CD4-positive, alpha-beta T cell treated with Interleukin-21 for 1 hour (primary cell): ENCODE measurements around the gene ATG9A.

Experiments
- DNase-seq: peaks from one replicate; pipeline ENCODE4 v3.0.0-alpha.2; 2020

Gene ATG9A

DNA sequence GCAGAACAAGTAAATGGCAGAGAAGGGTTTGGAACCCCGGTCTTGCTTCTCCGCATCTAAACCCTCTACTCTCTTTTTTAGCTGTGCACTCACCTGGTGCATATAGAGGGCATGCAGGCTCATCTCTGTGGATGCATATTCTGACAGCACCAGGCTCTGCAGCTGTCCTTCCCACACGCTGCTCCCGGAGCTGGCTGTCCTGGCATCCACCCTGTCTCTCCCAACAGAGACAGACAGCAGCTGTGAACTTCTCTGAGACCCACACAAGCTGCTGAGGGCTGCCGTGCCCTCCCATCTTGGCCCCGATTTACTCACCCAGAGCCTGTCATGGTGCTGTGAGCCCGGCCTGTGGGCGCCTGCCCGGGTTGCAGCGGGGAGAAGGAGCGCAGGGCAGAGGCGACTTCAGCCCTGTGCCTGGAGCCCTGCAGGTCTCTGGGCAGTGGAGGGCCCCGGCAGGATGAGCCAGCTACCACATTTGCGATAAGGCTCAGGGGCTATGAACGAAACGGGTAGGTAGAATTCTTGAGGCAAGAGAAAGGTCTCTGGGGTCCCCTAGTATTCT lies 7.4 kb downstream of the ATG9A start:
- DNase-seq = no peak

DNA sequence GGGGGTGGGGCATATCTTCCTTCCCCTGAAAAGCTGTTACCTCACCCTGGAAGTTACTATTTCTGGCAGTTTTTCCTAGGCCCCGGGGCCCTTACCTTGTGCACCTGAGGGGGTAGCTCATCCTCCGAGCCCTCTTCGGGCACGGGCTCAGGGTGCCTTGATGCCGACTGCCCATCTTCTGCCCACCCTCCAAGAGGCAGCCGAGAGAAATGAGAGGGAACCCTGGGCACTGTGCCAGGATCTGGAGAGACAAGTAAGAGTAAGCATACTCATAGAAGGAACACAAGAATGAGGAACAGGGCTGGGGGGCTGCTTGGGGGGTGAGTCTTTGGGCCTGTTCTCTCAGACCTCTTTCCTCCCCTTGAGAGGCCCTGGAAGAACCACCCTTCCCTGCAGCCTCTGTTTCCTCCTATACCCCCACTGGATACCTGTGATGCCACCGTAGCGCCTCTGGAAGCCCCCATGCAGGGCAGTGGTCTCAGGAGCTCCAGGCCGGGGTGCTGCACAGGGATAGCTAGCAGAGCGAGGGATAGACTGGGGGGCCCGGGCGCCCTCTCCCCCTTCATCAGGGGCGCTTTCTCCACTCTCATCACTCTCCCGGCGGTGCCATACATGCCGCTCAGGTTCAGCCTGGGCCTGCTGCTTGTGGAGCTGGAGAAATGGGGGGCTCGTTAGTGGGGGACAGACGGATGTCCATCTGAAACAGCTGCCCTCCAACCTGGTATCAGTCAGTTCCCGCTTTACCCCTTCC lies 8.6 kb downstream of the ATG9A start:
- DNase-seq = no peak

DNA sequence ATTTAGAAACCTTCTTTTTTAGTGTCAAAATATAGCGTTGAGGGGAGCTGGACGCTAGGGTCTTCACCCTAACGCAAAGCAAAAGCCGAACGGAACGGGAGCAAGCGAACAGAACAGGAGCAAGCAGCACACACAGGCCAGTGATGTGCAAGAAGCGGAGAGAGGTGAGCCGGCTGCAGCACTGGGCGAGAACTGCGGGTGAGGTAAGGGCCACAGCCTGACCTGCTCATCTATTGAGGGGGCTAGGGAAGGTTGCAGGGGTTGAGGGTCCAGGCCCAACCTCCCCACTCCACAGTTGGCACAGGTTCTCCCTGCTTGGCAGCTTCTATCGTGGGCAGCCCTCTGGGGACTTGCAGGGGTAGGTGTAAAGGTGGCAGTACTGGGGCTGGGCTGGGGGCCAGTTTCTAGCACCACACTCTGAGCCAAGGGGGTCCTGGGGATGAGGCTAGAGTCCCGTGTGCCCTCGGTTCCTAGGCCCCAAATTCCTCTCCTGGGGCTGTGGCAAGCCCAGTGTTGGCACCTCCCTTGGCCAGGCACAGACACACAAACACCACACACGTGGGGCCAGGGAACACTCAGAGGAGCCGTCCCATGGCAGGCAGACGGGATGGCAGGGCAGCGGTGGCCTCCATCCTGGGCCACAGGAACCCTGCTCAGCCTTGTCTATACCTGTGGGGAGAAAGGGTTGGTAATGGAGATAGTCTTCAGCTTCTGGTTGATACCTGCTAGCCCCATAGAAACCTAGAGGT lies 9.5 kb downstream of the ATG9A start:
- DNase-seq = no peak

DNA sequence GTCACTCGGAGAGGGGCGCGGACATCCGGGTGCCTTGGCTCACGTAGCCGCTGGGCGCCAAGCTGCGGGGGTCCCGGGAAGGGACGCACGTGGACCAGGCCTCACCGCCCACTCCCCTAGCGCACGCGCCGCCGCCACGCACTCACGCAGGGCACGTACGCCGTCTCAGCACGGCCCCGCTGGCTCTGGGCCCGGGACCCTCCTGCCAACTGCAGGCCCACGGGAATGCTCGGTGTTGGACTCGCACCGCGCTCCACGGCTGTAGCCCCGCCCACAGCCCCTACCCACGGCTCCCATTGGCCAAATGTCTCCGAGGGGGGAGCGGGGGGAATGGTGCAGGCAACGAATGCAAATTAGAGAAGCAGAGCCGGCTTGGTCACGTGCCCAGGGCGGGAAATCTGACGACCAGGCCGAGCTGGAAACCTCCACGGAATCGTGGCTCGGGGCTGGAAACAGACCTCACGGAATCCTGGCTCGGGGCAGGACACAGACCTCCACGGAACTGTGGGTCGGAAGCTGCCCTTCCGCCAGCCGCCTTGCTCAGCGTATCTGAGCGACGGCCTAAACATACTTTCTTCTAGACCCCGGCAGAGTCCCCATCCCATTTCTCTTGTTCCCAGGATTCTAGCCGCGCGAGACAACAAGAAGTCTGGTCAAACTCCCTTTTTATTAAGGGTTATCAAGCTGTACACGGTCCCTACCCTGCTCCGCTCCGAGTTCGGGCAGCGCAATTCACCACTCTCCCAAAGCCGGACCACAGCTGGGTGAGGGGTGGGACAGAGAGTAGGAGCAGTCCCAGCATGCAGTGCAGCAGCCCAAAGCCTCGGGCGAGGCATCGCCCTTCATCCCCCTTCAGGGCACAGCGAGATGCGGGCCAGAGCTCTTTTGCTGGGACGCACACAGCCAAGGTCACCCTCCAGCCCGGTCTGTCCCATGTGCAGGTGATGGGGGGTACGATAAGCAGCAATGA lies 10.4 kb downstream of the ATG9A start, which contains the start of gene ABCB6:
Gene ABCB6 (minus strand): TSS at position 227 of the 970 bp plus-strand sequence. CDS start 285 bp downstream, outside the sequence.
- peak; percentile 90 for DNase-seq

DNA sequence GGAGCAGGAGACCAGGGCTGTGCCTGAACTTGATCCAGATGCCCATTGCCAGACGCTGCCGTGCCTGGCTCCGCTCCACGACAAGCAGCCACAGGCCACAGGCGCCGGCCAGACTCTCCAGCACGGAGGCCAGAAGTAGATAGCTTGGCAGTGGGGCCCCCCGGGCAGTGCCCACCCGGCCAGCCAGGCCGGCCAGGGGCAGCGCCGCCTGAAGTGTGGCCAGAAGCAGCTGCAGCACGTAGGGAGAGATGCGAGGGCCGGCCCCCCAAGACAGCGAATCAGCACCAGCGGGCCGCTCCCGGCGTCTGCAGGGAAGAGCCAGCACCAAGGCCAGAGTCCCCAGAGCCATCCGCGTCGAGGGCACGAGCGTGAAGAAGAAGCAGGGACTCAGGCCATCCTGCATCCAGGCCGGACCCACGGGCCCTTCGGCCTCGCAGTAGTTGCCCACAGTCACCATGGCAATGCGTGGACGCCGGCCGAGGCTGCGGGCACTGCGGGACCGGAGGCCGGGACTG lies 11.2 kb downstream of the ATG9A start:
- peak; percentile 19 for DNase-seq

DNA sequence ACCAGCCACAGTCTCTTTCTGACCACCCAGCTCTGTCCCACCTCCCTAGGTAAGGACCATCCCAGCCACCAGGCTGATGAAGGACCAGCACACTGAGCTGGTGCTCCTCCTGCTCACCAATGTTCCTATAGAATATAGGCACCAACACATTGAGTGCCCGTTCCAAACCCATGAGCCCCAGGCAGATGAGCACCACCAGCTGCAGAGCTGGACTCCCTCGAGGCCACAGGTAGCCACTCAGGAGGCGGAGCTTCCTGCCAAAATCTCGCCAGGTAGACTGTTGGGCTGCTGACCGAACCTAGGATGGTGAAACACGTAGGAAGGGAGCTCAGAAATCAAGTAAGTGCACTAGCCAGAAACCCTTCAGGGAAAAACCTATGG lies 12.9 kb downstream of the ATG9A start:
- no peak for DNase-seq

DNA sequence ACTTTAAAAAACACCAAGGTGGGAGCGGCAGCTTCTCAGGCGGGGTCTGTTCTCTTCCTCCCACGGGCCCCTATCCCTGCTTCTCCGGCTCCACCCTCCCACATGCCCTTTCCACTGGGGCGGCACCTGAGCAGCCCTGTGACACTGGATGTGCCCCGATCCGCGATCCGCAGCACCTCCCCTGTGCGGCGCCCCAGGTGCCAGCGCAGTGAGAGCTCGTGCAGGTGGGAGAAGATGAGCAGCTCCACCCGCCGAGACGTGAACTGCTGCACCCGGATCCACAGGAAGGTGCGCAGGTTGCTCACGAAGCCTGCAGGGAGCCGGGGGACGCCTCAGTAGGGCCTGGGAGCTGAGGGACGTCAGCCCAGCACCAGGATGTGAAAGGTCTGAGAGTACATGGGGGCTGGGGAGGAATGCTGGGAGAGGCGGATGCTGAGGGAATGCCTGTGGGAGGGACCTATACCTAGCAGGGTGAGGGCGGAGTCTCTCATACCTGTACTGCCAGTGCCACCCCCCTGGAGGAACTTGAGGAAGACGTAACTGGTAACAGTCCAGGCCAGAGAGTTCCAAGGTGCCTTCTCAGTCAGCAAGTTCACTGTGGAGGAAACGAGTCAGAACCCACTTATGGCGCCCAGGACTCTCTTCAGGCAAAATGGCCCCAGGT lies 13.4 kb downstream of the ATG9A start:
- no peak for DNase-seq

DNA sequence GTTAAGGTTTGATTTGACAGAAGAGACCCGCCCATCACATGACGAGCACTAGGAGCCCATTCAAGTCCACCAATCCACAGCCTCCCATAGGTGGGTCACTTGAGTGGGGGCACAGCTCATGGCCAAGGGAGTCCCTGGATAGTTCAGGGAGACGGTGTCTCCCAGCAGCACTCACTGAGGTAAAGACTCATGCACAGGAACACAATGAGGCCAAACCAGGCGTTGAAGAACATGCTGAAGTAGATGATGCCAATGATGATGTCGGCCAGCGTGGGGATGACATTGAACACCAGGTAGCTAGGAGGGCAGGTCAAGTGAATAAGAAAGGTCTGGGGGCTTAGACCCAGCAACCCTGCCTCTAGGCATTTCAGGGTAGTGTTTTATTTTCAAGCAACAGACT lies 14.7 kb downstream of the ATG9A start:
- DNase-seq = no peak

DNA sequence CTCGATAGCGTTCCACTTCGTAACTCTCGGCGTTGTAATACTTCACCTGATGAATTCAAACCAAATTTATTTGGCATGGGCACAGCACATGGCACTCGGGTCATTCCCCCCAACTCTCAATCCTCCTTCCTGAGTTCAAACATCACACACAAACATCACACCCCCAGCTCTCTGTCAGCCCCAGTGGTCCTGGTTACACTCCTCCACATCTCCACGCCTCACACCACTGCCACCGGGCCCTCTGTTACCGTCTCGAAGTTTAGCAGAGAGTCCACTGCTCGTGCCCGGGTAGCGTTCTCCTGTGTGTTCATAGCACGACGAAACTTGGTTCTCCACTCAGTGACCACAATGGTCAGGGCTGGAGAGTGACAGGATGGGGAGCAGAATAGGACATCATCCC lies 15.3 kb downstream of the ATG9A start:
- no peak for DNase-seq

DNA sequence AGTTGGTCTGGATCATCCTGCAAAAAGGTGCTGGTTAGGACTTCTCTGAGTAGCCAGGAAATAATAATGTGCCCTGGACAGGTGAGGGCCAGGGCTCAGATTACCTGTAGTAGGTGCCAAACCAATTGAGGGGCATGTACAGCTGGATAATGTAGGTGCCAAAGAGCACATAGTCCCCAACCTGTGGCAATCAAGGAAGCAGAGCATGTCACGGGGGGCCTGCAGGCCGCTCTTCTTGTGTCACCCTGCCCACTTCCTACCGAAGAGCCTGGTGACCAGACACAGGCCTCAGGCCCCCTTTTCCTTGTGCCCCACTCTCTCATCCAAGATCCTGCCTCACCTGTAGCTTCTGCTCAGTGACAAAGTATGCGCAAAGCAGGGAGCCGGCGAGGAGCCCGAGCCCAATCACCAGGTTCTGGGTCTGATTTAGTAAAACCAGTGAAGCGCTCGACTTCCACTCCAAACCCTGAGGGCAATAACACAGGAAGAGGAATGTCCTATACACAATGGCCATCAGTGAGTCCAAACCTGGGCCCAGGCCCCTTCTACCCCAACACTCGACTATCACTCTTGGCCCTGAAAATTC lies 15.9 kb downstream of the ATG9A start:
- DNase-seq = no peak

DNA sequence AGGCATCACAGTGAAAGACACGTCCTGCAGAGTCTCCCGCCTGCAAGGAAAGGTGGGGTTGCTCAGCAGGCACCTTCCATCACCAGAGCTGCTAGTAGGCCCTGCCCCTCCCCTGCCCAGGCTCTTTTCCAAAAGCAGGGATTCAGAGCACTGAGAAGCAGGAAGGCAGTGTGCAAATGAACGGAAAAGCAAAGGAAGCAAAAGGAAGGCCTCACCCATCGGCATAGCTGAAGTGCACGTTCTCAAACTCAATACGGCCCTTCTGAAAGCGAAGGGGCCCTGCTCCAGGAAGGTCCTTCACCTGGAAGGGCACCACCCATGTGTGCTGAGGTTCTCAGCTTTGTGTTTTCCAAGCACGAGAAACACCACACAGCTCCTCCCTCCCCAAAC lies 16.4 kb downstream of the ATG9A start:
- DNase-seq = no peak

DNA sequence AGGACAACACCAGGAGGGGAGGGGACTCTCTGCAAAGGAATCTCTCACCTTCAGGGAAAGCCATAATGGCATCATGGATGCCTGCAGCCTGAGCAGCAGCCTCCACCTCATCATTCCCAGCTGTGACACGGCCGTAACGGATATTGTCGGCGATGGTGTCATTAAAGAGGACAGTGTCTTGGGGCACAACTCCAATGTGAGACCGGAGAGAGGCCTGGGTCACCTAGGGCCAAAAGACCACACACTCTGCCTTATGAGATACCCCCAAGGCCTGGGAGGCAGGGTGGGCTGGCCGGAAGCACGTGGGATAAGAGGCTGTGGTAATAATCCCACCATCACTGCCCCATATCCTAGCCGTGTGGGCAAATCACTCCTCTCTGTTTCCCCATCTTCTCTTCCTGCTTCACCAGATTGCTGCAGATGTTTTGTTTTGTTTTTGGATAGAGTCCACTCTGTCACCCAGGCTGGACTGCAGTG lies 18.5 kb downstream of the ATG9A start:
- DNase-seq = no peak

DNA sequence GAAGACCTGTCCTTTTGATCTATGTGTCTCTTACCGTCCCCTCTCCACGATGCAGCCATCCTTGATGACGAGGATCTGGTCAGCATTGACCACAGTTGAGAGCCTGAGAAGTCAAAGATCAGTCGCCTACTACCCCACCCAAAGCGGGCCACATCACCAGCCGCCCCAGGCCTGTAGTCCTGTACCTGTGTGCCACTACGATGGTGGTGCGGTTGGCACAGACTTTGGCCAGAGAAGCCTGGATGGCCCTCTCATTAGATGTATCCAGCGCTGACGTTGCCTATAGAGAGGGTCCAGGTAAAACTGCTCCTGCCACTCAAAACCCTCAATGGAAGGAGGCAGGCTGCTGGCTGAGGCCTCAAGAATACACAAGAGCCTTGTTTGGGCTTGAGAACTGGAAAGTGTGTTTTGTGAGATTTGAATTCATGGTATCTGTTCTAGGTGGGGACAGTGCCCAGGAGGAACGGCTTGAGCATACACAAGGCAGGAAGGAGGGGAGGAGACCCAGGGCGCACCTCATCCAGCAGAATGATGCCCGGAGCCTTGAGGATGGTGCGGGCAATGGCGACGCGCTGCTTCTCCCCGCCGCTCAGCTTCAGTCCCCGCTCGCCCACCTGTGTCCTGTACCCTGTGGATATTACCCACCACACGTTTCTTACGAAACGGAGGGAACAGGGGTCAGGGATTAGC lies 19.1 kb downstream of the ATG9A start:
- DNase-seq = no peak

DNA sequence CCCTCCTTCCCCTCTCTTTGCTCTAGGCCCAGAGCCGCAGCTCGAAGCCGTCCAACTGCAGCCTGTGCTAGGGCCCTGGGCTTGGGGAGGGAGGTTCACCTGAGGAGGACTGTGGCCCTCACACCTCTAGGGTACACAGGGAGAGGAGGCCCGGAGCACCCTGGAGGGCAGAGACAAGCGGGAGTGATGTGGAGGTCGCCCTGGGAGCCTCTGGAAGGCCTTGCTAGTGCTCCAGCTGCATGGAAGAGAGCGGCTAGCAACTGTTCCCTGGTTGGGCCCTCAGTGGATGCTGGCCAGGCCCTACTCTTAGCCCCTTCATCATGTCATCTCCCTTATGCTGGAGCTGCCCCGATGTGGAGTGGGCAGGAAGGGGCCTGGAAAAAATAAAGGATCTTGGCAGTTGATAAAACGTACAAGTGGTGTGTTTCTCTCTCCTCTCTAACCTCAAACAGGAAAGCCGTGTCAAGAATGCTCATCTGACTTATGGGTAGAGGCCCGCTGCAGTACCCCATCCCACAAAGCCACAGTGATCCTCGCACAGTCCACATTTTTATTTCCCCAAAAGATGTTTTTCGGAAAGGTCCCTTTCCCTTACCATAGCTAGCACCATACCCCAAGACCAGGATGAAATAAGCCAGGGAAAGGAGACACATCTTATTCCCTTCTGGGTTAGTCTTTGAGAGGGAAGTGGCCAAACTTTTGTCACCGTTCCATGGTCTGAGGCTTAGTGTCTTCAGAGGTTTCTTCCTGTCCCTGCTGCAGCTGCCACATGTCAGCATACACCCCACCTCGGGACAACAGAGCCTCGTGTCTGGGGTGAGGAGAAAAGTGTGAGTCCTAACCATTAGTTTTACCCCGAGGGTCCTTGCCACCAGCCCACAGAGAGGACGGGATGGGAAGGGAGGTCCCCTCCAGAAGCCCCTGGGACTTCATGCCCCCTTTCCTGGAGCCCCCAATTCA lies 19.9 kb downstream of the ATG9A start:
- no peak for DNase-seq

DNA sequence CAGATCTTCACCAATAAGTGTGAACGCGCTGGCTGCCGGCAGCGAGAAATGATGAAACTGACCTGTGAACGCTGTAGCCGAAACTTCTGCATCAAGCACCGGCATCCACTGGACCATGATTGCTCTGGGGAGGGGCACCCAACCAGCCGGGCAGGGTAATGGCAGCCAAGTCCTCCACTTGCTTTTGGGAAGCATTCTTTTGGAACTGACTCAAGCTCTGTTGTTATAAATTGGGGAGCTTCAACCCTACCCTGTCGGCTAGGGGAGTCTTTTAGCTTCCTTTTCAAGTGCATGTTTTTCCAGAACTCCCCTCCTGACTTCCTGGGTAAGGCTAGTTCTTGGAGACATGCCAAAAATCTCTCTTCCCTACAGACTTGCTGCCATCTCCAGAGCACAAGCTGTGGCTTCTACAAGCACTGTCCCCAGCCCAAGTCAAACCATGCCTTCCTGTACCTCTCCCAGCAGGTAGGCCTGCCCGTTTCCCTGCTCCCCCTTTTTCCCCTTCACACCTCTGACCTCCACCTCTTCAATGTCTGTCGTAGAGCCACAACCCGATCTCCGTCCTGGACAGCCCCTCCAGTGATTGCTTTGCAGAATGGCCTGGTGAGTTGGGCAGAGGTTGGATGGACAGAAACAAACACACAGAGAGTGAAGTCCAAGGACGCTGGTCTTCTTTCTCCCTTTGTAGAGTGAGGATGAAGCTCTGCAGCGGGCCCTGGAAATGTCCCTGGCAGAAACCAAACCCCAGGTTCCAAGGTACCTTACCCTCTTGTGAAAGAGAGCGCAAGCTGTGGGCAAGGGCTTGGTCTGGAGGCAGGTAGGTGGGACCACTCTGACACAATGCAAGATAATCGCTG lies 21.3 kb downstream of the ATG9A start:
- DNase-seq = no peak

DNA sequence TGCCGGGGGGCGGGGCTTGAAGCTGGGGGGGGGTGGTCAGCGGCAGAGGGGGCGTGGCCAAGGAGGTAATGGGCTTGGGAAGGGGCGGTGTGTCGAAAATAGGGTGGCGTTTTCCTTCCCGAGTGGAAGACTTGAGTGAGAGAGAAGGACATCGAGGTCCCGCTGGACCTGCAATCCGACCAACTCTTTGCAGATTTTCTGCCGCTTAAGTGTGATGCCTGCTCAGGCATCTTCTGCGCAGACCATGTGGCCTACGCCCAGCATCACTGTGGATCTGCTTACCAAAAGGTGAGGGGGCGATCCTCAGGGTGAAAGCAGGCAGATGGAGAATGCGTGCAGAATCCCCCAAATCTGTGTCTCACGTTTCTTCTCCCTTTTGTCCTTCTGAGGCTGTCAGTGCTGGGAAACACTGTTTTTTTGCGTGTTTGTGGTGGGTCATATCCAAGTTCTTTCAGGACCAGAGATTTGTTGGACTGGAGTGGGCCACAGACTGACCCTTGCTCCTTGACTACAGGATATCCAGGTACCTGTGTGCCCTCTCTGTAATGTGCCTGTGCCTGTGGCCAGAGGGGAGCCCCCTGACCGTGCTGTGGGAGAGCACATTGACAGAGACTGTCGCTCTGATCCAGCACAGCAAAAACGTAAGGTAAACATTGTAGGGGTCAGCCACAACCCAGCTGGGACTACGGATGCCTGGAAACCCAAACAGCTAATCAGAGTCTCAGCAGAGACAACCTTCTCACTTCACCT lies 22.1 kb downstream of the ATG9A start:
- no peak for DNase-seq

DNA sequence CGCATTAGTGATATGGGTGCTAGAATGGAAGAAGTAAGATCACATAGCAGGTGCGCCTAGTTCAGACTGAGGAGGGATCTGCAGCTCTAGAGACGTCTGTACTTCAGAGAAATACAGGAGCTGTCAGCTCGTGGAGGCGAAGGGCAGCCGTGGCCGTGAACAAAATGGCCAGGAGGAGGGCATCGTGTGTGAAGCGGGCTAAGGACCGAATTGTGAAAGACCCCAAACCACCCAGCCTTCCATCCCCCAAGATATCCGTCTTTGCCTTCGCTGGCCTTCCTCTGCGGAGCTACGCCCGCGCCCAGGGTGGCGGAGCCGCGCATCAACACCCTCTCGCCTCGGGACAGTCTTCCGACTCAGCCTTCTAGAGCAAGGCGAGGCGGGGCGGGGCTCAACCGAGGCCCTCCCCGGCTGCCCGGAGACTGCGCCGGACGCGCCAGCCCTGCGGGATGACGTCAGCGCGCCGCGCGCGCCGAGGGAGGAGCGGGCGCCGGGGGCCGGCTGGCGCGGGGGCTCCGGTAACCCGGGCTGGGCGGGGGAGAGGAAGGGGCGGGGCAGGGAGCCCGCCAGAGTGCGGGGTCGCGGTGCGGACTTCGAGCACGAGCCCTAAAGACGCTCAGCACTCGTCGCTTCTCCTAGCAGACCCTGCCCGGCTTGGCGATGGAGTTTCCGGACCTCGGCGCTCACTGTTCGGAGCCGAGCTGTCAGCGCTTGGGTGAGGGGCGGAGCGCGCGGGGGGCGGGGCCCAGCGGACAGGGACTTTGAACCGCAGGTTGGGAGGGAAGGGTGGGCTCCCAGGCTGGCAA lies 22.9 kb downstream of the ATG9A start, which contains the start of gene ZFAND2B:
Gene ZFAND2B (plus strand): TSS at position 455 of the 806 bp plus-strand sequence. CDS start 206 bp downstream, at position 661.
- peak; percentile 95 for DNase-seq
